Femur (tissue), 1 donor: ENCODE measurements around the gene GATA3.

Experiments
- DNase-seq: peaks from one replicate; pipeline ENCODE4 v3.0.0-alpha.2; 2017

GATA3 gene

DNA sequence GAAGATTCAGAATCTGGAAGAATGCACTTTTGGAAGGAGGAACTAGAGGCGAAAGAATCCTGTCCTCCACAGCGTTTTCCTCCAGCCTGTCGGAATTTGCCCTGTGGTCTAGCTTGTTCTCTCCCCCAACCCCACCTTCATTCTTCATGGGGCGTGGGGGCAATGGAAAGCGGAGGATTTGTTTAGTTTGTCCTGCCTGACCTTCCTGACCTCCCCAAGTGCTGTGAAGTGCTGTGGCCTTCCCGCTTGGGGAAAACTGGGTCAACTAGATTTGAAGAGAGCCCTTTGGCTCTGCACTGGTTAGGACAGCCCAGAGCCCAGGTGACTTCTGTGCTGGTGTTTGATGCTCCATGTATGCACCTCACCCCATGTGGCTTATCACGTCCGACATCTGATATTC, 49.1 kb downstream of the GATA3 start:
- no peak for DNase-seq

GRCh38 chr10:8104005-8104404, 49.5 kb downstream of the GATA3 start:
- DNase-seq, result no peak

DNA sequence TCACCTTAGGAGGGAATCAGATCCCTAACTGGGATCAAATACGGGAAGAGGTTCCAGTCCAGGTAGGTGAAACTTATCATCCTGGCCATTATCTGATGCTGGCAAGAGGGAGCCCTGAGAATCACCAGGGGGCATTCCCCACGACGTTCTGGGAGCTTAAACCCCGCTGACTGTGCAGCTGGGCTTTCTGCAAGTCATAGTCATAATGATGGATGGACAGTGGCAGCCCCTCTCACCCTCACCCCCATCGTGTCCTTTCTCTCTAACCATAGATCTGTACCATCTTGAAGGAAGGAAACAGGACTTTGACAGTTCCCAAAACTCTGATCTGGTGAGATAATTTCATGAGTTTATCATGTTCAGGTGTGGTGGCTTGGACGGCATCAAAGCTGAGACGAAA, 50.2 kb downstream of the GATA3 start:
- DNase-seq, result no peak

DNA sequence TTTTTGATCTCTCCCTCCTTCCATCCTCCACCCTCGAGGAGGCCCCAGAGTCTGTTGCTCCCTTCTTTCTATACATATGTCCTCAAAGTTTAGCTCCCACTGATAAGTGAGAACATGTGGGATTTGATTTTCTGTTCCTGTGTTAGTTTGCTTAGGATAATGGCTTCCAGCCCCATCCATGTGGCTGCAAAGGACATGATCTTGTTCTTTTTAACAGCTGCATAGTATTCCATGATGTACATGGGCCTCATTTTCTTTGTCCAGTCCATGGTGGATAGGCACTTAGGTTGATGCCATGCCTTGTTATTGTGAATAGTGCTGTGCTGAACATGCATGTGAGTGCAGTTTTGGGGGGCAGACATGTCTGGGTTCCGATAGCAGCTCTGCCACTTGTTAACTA, 51.4 kb downstream of the GATA3 start:
- no peak for DNase-seq

DNA sequence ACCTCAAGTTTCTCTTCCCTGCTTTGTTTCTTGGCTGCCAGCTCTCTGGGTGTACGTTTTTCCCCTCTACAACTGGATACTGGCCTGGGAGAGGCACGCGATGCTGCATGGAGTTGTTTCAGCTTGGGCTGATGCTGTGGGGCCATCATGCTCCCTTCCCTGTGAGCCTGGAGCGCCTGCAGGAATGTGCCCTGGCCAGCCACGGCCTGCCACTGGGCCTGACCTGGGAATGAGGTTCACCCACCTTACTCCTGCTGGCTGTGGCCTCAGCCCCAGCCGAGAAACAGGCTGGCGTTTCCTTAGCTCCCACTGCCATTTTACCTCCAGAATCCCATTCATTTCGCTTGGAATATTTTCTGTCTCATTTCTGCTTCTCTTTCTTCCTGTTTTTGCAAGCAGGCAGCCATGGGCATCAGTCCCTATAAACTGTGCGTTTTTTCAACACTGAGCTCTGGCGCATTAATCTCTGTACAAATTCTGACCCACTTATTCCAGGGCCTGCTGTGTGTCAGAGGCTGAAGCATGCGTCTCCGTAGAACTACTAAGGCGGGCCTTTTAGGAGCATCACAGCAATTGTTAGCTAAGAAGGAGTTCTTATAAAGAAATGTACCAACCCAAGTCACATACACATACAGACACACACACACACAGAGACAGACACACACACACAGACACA, 57.9 kb downstream of the GATA3 start:
- DNase-seq, result no peak

DNA sequence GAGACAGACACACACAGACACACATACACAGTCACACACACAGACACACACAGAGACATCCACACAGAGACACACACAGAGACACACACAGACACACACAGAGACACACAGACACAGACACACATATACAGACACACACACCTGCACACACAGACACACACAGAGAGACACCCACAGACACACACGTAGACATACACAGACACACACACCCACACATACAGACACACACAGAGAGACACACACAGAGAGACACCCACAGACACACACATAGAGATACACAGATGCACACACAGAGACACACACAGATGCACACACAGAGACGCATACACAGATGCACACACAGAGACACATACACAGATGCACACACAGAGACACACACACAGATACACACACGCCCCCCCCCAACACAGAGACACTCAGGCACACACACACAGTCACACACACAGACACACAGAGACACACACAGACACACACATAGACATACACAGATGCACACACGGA, 58.5 kb downstream of the GATA3 start:
- no peak for DNase-seq

DNA sequence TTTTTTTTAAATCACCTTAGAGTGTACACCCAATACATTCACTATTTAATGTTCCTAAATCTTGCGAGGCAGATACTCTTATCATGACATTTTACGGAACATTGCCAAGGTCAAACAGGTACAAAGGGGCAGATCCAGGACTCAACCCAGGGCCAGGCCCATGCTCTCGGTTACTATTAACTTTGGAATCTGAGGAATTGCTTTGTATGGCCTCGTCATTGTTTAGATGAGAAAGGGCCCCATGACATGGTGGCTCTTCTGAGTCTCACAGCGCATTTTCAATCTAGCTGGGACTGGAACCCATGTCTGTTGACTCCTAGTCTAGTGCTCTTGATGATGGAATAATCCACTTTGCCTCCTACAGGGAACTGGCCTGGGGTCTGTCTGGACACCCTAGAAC, 59.1 kb downstream of the GATA3 start:
- no peak for DNase-seq

GRCh38 chr10:8114741-8115617, 60.5 kb downstream of the GATA3 start:
- DNase-seq, result no peak

DNA sequence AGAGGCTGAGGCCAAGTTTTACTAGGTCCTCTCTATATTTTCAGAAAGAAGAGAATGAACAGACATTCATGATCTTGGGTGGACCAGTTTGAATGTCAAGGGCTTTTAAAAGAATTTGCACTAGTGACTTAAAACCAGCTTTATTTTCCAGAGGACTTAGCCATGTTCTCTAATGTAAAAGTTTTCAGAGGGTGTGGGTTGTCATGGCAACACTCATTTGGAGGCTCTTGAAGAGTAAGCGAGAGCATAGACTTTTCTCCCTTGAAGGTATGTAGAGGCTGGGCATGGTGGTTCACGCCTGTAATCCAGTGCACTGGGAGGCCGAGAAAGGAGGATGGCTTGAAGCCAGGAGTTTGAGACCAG, 61.1 kb downstream of the GATA3 start:
- no peak for DNase-seq

- DNase-seq, result no peak
Observed at GRCh38 chr10:8116474-8116873, 62.0 kb downstream of the GATA3 start.

GRCh38 chr10:8116926-8117493, 62.5 kb downstream of the GATA3 start:
- no peak for DNase-seq

- DNase-seq, result no peak
Observed at GRCh38 chr10:8121201-8121890, 66.9 kb downstream of the GATA3 start.

DNA sequence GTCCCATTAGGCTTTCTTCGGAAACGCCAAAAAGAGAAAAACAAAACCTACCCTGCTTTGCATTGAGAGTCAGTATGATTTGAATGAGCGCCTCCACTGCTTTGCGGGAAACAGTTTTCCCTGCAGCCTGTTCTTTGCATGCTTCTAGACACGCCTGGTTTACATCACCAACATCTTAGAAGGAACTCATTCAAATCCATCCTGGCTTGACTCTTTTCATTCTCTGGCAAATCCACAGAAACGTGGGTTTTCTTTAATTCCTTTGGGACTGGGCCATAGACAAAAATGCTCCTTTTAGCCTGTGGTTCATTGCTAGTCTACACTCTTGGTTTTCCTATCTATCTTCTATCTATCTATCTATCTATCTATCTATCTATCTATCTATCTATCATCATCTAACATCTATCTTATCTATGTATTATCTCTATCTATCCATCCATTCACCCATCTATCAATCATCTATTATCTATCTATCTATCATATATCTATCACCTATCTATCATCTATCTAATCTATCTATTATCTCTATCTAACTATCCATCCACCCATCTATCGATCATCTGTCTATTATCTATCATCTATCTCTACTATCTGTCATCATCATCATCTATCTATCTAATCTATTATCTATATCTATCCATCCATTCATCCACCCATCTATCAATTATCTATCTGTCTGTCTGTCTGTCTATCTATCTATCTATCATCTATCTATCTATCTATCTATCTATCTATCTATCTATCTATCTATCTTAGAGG, 68.3 kb downstream of the GATA3 start:
- DNase-seq, result no peak

DNA sequence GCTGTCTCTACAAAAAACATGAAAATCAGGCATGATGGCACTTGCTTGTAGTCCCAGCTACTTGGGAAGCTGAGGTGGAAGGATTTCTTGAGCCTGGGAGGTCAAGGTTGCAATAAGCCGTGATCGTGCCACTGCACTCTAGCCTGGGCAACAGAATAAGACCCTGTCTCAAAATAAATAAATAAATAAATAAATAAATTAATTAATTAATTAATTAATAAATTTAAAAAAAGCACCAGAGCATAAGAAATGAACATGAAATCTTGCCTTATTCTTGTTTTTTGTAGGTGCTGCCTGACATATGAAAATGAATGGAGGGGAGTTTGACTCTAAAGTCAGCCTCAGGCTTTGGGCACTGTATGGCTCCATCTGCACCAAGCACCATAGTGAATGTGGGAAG, 69.9 kb downstream of the GATA3 start:
- DNase-seq, result no peak
